SK-N-SH treated with all-trans-retinoic acid at 6 μM for 48 hours (cell line): Measurements from ENCODE around the gene DMRTC2.

Experiments used
- CREB5 ChIP-seq: fragments of 250-450 bp; sonication (Bioruptor Pico); IDR thresholded peaks from 2 replicates; pipeline ENCODE4 v1.5.1; 2020; ENCODE audit warnings: low read depth, mild to moderate bottlenecking, moderate library complexity
- CSDC2 ChIP-seq: fragments of 250-450 bp; sonication (Bioruptor Pico); IDR thresholded peaks from 2 replicates; pipeline ENCODE4 v1.5.0; 2020; ENCODE audit warnings: mild to moderate bottlenecking, moderate library complexity
- CSRNP3 ChIP-seq: fragments of 250-450 bp; sonication (Bioruptor Pico); IDR thresholded peaks from 2 replicates; pipeline ENCODE4 v1.5.1; 2021; ENCODE audit warnings: mild to moderate bottlenecking, moderate library complexity
- ISL1 ChIP-seq: fragments of 250-450 bp; sonication (Bioruptor Pico); IDR thresholded peaks from 2 replicates; pipeline ENCODE4 v2.1.2; 2022; ENCODE audit warnings: mild to moderate bottlenecking, moderate library complexity
- OSR1 ChIP-seq: fragments of 250-450 bp; sonication (Bioruptor Pico); IDR thresholded peaks from 2 replicates; pipeline ENCODE4 v1.8.0; 2022; ENCODE audit warnings: moderate library complexity, mild to moderate bottlenecking, inconsistent platforms
- PATZ1 ChIP-seq: fragments of 250-450 bp; sonication (Bioruptor Pico); IDR thresholded peaks from 2 replicates; pipeline ENCODE4 v1.8.0; 2020; ENCODE audit warnings: mild to moderate bottlenecking, moderate library complexity, borderline replicate concordance
- RARB ChIP-seq: fragments of 250-450 bp; sonication (Bioruptor Pico); IDR thresholded peaks from 2 replicates; pipeline ENCODE4 v1.8.0; 2021; ENCODE audit warnings: mild to moderate bottlenecking, moderate library complexity
- SNAI2 ChIP-seq: fragments of 250-450 bp; sonication (Bioruptor Pico); IDR thresholded peaks from 2 replicates; pipeline ENCODE4 v1.5.0; 2020; ENCODE audit warnings: mild to moderate bottlenecking, moderate library complexity
- ZFP30 ChIP-seq: fragments of 450-650 bp; formaldehyde crosslinking; IDR thresholded peaks from 2 replicates; pipeline ENCODE4 v1.5.0; 2022; ENCODE audit warnings: mild to moderate bottlenecking, moderate library complexity
- ZNF70 ChIP-seq: fragments of 450-650 bp; formaldehyde crosslinking; IDR thresholded peaks from 2 replicates; pipeline ENCODE4 v1.5.0; 2020; ENCODE audit warnings: mild to moderate bottlenecking, moderate library complexity
- ZNF8 ChIP-seq: fragments of 450-650 bp; formaldehyde crosslinking; IDR thresholded peaks from 2 replicates; pipeline ENCODE4 v1.5.0; 2020; ENCODE audit warnings: mild to moderate bottlenecking, moderate library complexity

GRCh38 chr19:41897820-41898219 lies 53.0 kb downstream of the DMRTC2 start:
- TF ChIP-seq PATZ1 (no peak), ZNF8 (no peak), ISL1 (CRISPR knock-in tag) (no peak), RARB (CRISPR knock-in tag) (no peak), OSR1 (CRISPR knock-in tag) (no peak), CSDC2 (CRISPR knock-in tag) (no peak), CSRNP3 (no peak), CREB5 (CRISPR knock-in tag) (no peak), SNAI2 (CRISPR knock-in tag) (no peak), ZNF70 (CRISPR knock-in tag) (no peak), ZFP30 (CRISPR knock-in tag) (no peak)
